ENCODE results near the gene AKR1C1. TPM values are rescaled to one million over a fixed set of nuclear protein-coding genes. Genes with fewer than 3 reads are reported as not detected.
"Not testable (repeated sequence)": the region's sequence is repeated elsewhere in the genome, so short reads cannot be mapped to it uniquely, and the experiment has no call there.

Gene AKR1C1
- total RNA-seq (10 to 100 TPM; 20.2 to 53.3 TPM), polyA plus RNA-seq (ENCODE audit: insufficient read length in 2 of 2) (10 to 100 TPM; 56.0 to 60.3 TPM)
- long read RNA-seq, donor 1, full-length matches to known transcripts, result 8 of 36 reads
- long read RNA-seq, donor 1, partial matches to known transcripts, result 10 of 36 reads
- long read RNA-seq, donor 1, other reads (novel, unspliced or antisense), result 18 of 36 reads
- long read RNA-seq, donor 2, full-length matches to known transcripts, result 2 of 2 reads
- long read RNA-seq, donor 2, partial matches to known transcripts, result 0 of 2 reads
- long read RNA-seq, donor 2, other reads (novel, unspliced or antisense), result 0 of 2 reads
- long read RNA-seq, donor 3, full-length matches to known transcripts, result 5 of 21 reads
- long read RNA-seq, donor 3, partial matches to known transcripts, result 6 of 21 reads
- long read RNA-seq, donor 3, other reads (novel, unspliced or antisense), result 10 of 21 reads
- long read RNA-seq, donor 4, full-length matches to known transcripts, result 6 of 6 reads
- long read RNA-seq, donor 4, partial matches to known transcripts, result 0 of 6 reads
- long read RNA-seq, donor 4, other reads (novel, unspliced or antisense), result 0 of 6 reads

DNA sequence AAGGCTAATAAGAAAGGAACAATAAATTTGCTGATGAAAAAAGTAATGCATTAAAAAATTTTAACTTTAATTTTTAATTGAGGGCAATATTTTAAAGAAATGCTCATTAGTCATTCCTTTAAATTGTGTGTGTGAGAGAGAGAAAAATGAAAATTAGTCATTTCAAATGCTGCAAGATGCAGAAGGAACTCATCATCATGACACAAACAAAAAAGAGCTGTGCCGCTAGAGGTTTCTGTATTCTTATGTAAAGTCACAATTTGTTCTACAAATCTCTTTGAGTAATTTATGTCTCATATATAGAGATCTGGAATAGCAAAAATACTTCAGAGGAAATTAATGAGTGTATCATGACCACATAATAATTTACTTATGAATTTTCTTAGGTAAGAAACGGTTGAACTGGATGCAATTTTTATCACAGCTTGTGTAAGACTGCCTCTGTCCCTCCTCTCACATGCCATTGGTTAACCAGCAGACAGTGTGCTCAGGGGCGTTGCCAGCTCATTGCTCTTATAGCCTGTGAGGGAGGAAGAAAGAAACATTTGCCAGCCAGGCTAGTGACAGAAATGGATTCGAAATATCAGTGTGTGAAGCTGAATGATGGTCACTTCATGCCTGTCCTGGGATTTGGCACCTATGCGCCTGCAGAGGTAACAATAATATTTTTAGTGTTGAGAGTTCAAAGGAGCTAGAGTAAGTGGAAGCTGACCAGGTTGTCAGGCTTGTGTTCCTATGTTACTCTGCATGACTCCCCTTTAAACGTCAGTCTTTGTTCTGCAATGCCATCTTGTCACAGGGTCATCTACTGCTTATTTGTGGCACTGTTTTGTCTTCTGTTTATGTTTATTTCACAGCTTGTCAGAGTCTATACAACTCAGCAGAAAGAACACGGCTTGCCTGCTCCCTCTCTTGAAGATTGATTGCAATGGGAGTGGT, at the start of gene AKR1C1:
AKR1C1 (plus strand) TSS at position 540 of the 939 bp plus-strand sequence; CDS start at position 570, 30 bp downstream.
- H3K27me3 ChIP-seq (ENCODE audit: control insufficient read depth, insufficient read depth, low read length); H3K4me1 ChIP-seq (ENCODE audit: control insufficient read depth, insufficient read depth, low read length); H3K27ac ChIP-seq (ENCODE audit: low read depth, low read length); H3K4me3 ChIP-seq (ENCODE audit: low read depth, low read length); H3K36me3 ChIP-seq (ENCODE audit: control insufficient read depth, insufficient read depth, low read length); H3K9me3 ChIP-seq (ENCODE audit: control insufficient read depth, insufficient read depth, low read length): not testable (repeated sequence)
- peak; percentile 9 to 85 (median 26) for DNase-seq (ENCODE audit: low read depth in 4 of 6, low spot score in 6 of 6)
- WGBS (ENCODE audit: insufficient coverage), result no CpG with 5 or more reads among the region's 7 CpGs

GRCh38 chr10:4914213-4914850, 48.9 kb upstream of the AKR1C1 start:
- Histone ChIP-seq H3K9me3 (ENCODE audit: control insufficient read depth, insufficient read depth, low read length) (no peaks in the 10 kb centered on the region), H3K27ac (ENCODE audit: low read depth, low read length) (no peak overlapping the region), H3K36me3 (ENCODE audit: control insufficient read depth, insufficient read depth, low read length) (no peaks in the 10 kb centered on the region), H3K4me3 (ENCODE audit: low read depth, low read length) (no peak overlapping the region), H3K27me3 (ENCODE audit: control insufficient read depth, insufficient read depth, low read length) (no peaks in the 10 kb centered on the region), H3K4me1 (ENCODE audit: control insufficient read depth, insufficient read depth, low read length) (no peaks in the 10 kb centered on the region)
- DNase-seq (ENCODE audit: low read depth in 4 of 6, low spot score in 6 of 6), result no peak
- 93% methylated on average over 2 of the region's 6 CpGs for WGBS (ENCODE audit: insufficient coverage)

DNA sequence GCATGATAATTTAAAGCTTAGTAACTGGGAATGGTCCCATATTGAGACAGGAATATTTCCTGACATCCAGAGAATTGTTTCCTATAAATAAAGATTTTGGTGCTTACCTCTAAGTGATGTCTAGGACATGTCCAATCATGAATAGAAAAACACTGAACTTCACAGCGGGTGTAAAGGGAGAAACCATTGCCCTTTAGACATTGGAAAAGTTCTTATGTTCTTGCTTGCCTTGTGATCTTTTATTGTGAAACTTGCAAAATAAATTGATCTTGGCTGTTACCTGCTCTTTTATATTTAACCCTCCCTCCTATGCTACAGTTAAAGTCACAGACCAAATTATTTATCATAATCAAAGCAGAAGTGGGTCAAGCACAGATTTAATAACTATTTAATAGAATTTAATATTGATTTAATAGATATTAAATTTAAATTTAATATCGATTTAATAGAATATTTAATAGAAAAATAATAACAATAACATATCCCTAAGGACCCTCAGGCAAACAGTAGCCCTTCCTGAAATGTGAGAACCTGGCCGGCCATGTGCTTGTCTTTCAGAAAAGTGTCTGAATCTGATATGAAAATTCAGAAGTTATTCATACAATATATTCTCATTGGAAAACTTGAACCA, 47.0 kb upstream of the AKR1C1 start:
- DNase-seq (ENCODE audit: low read depth in 4 of 6, low spot score in 6 of 6), result no peak
- no CpG with 5 or more reads among the region's 3 CpGs for WGBS (ENCODE audit: insufficient coverage)

GRCh38 chr10:4918236-4918635, 45.0 kb upstream of the AKR1C1 start:
- Histone ChIP-seq H3K36me3 (ENCODE audit: control insufficient read depth, insufficient read depth, low read length) (no peaks in the 10 kb centered on the region), H3K4me3 (ENCODE audit: low read depth, low read length) (no peak overlapping the region), H3K27ac (ENCODE audit: low read depth, low read length) (no peak overlapping the region), H3K4me1 (ENCODE audit: control insufficient read depth, insufficient read depth, low read length) (no peaks in the 10 kb centered on the region), H3K27me3 (ENCODE audit: control insufficient read depth, insufficient read depth, low read length) (no peaks in the 10 kb centered on the region), H3K9me3 (ENCODE audit: control insufficient read depth, insufficient read depth, low read length) (no peaks in the 10 kb centered on the region)
- DNase-seq (ENCODE audit: low read depth in 4 of 6, low spot score in 6 of 6), result no peak
- no CpG with 5 or more reads among the region's 1 CpG for WGBS (ENCODE audit: insufficient coverage)

More for the DNA sequence above, 47.0 kb upstream of the AKR1C1 start:
- no peak overlapping the region for H3K4me3 ChIP-seq (ENCODE audit: low read depth, low read length)
- H3K9me3 ChIP-seq (ENCODE audit: control insufficient read depth, insufficient read depth, low read length), result no peaks in the 10 kb centered on the region
- no peaks in the 10 kb centered on the region for H3K36me3 ChIP-seq (ENCODE audit: control insufficient read depth, insufficient read depth, low read length)
- H3K4me1 ChIP-seq (ENCODE audit: control insufficient read depth, insufficient read depth, low read length), result no peaks in the 10 kb centered on the region
- no peaks in the 10 kb centered on the region for H3K27me3 ChIP-seq (ENCODE audit: control insufficient read depth, insufficient read depth, low read length)
- H3K27ac ChIP-seq (ENCODE audit: low read depth, low read length), result no peak overlapping the region

DNA sequence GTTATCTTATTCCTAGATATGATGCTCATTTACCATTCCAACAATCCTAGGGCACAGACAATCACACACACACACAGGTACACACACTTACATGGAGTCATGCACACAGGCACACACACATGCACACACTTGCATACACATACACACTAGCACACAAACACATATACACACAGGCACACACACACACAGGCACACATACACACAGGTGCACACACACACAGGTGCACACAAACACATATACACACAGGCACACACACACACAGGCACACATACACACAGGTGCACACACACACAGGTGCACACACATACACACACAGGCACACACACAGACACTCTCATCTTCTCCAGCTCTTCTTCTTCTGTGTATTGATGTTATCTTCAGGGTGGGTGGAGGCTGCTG, 38.7 kb upstream of the AKR1C1 start:
- H3K27me3 ChIP-seq (ENCODE audit: control insufficient read depth, insufficient read depth, low read length); H3K4me3 ChIP-seq (ENCODE audit: low read depth, low read length); H3K36me3 ChIP-seq (ENCODE audit: control insufficient read depth, insufficient read depth, low read length); H3K27ac ChIP-seq (ENCODE audit: low read depth, low read length); H3K4me1 ChIP-seq (ENCODE audit: control insufficient read depth, insufficient read depth, low read length); H3K9me3 ChIP-seq (ENCODE audit: control insufficient read depth, insufficient read depth, low read length); DNase-seq (ENCODE audit: low read depth in 4 of 6, low spot score in 6 of 6): not testable (repeated sequence)

GRCh38 chr10:4926400-4926799, 36.8 kb upstream of the AKR1C1 start:
- Histone ChIP-seq H3K36me3 (ENCODE audit: control insufficient read depth, insufficient read depth, low read length) (no peaks in the 10 kb centered on the region), H3K9me3 (ENCODE audit: control insufficient read depth, insufficient read depth, low read length) (peaks cover 6% of the 10 kb centered on the region), H3K27ac (ENCODE audit: low read depth, low read length) (no peak overlapping the region), H3K4me1 (ENCODE audit: control insufficient read depth, insufficient read depth, low read length) (no peaks in the 10 kb centered on the region), H3K27me3 (ENCODE audit: control insufficient read depth, insufficient read depth, low read length) (no peaks in the 10 kb centered on the region), H3K4me3 (ENCODE audit: low read depth, low read length) (no peak overlapping the region)
- no peak for DNase-seq (ENCODE audit: low read depth in 4 of 6, low spot score in 6 of 6)

DNA sequence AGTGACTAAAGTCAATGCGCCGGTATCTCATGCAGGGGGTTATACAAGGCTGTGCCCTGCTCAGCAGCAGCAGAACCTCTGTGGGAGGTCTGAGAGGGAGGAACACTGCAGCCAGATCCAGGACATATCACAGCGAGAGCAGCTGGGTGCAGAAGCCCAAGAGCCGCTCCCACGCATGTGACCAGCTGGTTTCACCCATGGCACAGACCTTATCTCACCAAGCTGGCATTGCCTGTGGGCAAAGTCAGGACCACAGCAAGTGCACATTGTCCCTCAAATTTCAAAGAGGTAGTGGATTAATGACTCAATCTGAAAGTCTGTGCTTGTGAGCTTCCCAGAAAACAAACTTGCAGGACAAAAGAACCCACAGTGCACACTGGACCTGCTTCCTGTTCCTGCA, 31.6 kb upstream of the AKR1C1 start:
- Histone ChIP-seq H3K27ac (ENCODE audit: low read depth, low read length) (no peak overlapping the region), H3K4me1 (ENCODE audit: control insufficient read depth, insufficient read depth, low read length) (no peaks in the 10 kb centered on the region), H3K36me3 (ENCODE audit: control insufficient read depth, insufficient read depth, low read length) (no peaks in the 10 kb centered on the region), H3K9me3 (ENCODE audit: control insufficient read depth, insufficient read depth, low read length) (peaks cover 6% of the 10 kb centered on the region), H3K27me3 (ENCODE audit: control insufficient read depth, insufficient read depth, low read length) (no peaks in the 10 kb centered on the region), H3K4me3 (ENCODE audit: low read depth, low read length) (no peak overlapping the region)
- WGBS (ENCODE audit: insufficient coverage), result 89% methylated on average over 5 of the region's 5 CpGs
- DNase-seq (ENCODE audit: low read depth in 4 of 6, low spot score in 6 of 6), result no peak

DNA sequence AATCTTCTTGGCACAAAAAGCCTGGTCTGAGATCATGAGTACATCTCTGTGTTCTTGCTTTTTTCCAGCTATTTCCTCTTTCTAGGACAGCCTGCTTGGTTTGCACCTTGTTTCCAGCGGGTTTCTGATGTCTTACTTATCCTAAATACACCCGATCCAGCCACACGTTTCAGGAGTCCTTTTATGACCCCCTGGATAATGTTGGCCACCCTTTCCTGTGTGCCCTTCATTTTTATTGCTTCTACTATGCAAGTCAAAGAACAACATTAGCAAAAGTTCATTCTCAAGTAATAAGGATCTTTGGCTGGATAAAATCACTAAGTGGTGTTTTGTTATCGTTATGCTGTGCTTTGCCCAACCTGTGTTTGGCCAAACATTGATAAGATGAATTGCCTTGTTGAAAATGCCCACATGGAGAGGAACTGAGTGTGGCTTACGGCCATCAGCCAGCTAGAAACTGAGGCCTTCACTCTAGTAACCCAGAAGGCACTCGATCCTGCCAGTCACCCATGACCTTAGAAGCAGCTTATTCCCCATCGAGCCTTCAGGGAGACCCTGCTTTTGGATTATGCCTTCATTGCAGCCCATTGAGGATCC, 28.7 kb upstream of the AKR1C1 start:
- DNase-seq (ENCODE audit: low read depth in 4 of 6, low spot score in 6 of 6), result no peak
- H3K4me3 ChIP-seq (ENCODE audit: low read depth, low read length), result no peak overlapping the region

DNA sequence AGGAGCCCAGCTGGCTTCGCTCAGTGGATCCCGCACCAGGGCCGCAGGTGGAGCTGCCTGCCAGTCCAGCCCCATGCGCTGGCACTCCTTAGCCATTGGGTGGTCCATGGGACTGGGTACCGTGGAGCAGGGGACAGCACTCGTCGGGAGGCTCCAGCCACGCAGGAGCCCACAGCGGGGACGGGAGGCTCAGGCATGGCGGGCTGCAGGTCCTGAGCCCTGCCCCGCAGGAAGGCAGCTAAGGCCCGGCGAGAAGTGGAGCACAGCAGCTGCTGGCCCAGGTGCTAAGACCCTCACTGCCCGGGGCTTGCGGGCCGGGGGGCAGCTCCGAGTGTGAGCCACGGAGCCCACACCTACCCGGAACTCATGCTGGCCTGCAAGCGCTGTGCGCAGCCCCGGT, 25.9 kb upstream of the AKR1C1 start:
- H3K4me1 ChIP-seq (ENCODE audit: control insufficient read depth, insufficient read depth, low read length), result no peaks in the 10 kb centered on the region
- no peaks in the 10 kb centered on the region for H3K9me3 ChIP-seq (ENCODE audit: control insufficient read depth, insufficient read depth, low read length)
- peaks cover 2% of the 10 kb centered on the region for H3K36me3 ChIP-seq (ENCODE audit: control insufficient read depth, insufficient read depth, low read length)
- H3K27ac ChIP-seq (ENCODE audit: low read depth, low read length), result no peak overlapping the region
- no peaks in the 10 kb centered on the region for H3K27me3 ChIP-seq (ENCODE audit: control insufficient read depth, insufficient read depth, low read length)
- H3K4me3 ChIP-seq (ENCODE audit: low read depth, low read length), result no peak overlapping the region
- no peak for DNase-seq (ENCODE audit: low read depth in 4 of 6, low spot score in 6 of 6)
- WGBS (ENCODE audit: insufficient coverage), result 97% methylated on average over 21 of the region's 23 CpGs

More for the DNA sequence above, 28.7 kb upstream of the AKR1C1 start:
- peaks cover 2% of the 10 kb centered on the region for H3K36me3 ChIP-seq (ENCODE audit: control insufficient read depth, insufficient read depth, low read length)
- no peak overlapping the region for H3K27ac ChIP-seq (ENCODE audit: low read depth, low read length)
- no peaks in the 10 kb centered on the region for H3K27me3 ChIP-seq (ENCODE audit: control insufficient read depth, insufficient read depth, low read length)
- H3K9me3 ChIP-seq (ENCODE audit: control insufficient read depth, insufficient read depth, low read length), result peaks cover 2% of the 10 kb centered on the region
- WGBS (ENCODE audit: insufficient coverage), result 94% methylated on average over 7 of the region's 7 CpGs
- H3K4me1 ChIP-seq (ENCODE audit: control insufficient read depth, insufficient read depth, low read length), result no peaks in the 10 kb centered on the region
